Stomach (tissue), 9 donors: ENCODE measurements around the gene TAF1B. TPM values are rescaled to one million over a fixed set of nuclear protein-coding genes. Genes with fewer than 3 reads are reported as not detected.
A peak's percentile ranks its signal among the peaks of the same experiment; 100 is the strongest.

Experiments
- DNase-seq, 2 donors: peaks; one replicate each; pipeline versions ENCODE4 v3.0.0 to v3.0.0-alpha.2; 2013 to 2019
- H3K27ac ChIP-seq, 5 donors: fragments of 200-600 bp in 4 of 5; sonication (generic) in 4 of 5; one replicate each; pipeline ENCODE4 v1.5.1; 2013 to 2019; ENCODE audit warnings: mild to moderate bottlenecking in 1 of 5, moderate library complexity in 1 of 5
- H3K27me3 ChIP-seq, 3 donors: fragments of 200-600 bp; sonication (generic); one replicate each; pipeline ENCODE4 v1.5.1; 2017 to 2019; ENCODE audit warnings: mixed run types in 1 of 3
- H3K36me3 ChIP-seq, 4 donors: fragments of 200-600 bp; sonication (generic); 1 replicate in 3 of 4; 2 replicates in 1 of 4; pipeline ENCODE4 v1.5.1; 2016 to 2019
- H3K4me1 ChIP-seq, 4 donors: fragments of 200-600 bp; sonication (generic); one replicate each; pipeline ENCODE4 v1.5.1; 2016 to 2019
- H3K4me3 ChIP-seq, 4 donors: fragments of 200-600 bp; sonication (generic) in 3 of 4; one replicate each; pipeline ENCODE4 v1.5.1; 2016 to 2019; ENCODE audit warnings: mild to moderate bottlenecking in 1 of 4
- H3K9me3 ChIP-seq, 4 donors: fragments of 200-600 bp; sonication (generic); one replicate each; pipeline ENCODE4 v1.5.1; 2016 to 2019
- EP300 ChIP-seq: sonication (generic); formaldehyde crosslinking; IDR thresholded peaks from one replicate; pipeline ENCODE4 v1.6.1; 2017; ENCODE audit warnings: antibody characterized with exemption
- POLR2A ChIP-seq, 4 donors: fragments of 450-650 bp; IDR thresholded peaks; one replicate each; pipeline ENCODE4 v1.6.1; 2016; ENCODE audit warnings: antibody characterized with exemption in 4 of 4, control low read depth in 2 of 4, mild to moderate bottlenecking in 1 of 4, moderate library complexity in 1 of 4
- POLR2AphosphoS5 ChIP-seq, 3 donors: sonication (generic); formaldehyde crosslinking; IDR thresholded peaks; one replicate each; pipeline ENCODE4 v1.6.1; 2016; ENCODE audit warnings: antibody characterized with exemption in 3 of 3
- WGBS, 5 donors: extraction: QIAGEN DNeasy Blood & Tissue Kit in 3 of 5; methylation state at CpG; one replicate each; pipeline versions ENCODE4 v1.1.5 to v1.1.7; 2013 to 2018; 5-methylcytosine and 5-hydroxymethylcytosine counted together
- intact Hi-C: fragments of 100-400 bp; cut with DNase I; formaldehyde crosslinking; loops from one replicate; pipeline ENCODE4 v1.15.1; 2023; ENCODE audit warnings: low total_unique reads
- polyA plus RNA-seq, 3 donors: library from polyadenylated mRNA; stranded (reverse); fragments of 200-250 nt; gene quantifications; one replicate each; pipeline ENCODE4 v1.2.3, GENCODE V29; 2013
- total RNA-seq, 5 donors: library from RNA; depleted of rRNA; stranded (reverse); fragments of >200 nt; gene quantifications; one replicate each; pipeline versions ENCODE4 v1.1.0 to v1.2.3, GENCODE V29; 2014 to 2016
- TF ChIP-seq, protein P1 (sequence below), 7 experiments: fragments of 450-650 bp in 4 of 7; fragments of 200-600 bp in 3 of 7; sonication (generic) in 3 of 7; IDR thresholded peaks; one replicate each; pipeline ENCODE4 v1.5.1; 2016 to 2019; ENCODE audit warnings: antibody characterized with exemption in 7 of 7, control low read depth in 2 of 7, mild to moderate bottlenecking in 1 of 7
- donor health status: healthy with polysubstance abuse.
- donor health status: Bipolar disorder and iron deficiency.
- donor health status: healthy.

TAF1B gene
- total and polyA plus RNA-seq, 8 donors: 3.8 to 34.6 (median 6.4) TPM

DNA sequence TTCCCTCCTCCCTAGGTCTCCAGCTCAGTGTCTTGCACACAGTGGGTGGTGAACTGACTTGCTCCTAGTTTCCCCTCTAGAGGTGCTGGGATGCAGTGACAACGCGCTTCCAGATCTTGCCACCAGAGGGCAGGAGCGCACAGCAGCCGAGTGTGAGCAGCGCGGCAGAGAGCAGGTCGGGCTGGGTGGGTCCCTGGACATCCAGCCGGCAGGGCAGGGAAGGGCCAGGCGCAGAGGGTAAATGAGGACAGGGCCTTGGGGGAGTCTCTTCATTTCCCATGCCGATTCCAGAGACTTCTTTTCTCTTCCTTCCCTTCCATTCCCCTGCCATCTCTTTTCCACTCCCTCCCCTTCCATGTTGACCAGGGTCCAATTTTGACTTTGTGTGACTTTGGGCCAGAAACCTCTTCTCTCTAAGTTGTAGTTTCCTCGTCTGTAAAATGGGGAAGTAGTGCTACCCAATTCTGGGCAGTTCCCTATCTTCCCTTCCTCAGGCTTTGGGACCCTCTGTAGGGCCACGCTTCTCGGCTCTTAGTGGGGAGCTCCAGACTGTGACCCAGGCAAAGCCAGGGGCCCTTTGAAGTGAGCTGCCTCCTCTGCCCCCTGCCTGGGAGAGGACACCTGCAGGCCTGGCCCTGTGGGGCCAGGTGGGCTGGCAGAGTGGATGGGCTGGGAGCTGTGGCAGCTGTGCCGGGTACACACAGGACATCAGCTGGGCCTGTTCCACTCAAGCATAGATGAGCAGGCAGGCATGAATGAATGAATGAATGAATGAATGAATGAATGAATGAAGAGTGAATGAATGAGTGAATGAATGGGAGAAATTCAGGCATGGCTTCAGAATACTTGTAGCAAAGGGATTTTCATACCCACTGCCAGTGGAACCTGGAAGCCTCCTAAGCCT, 43.3 kb upstream of the TAF1B start:
- peak overlapping the region in 3 of 5 donors; percentile 3 to 77 (median 73) for H3K27ac ChIP-seq
- peak overlapping the region in 1 of 4 donors; percentile 18 for H3K4me3 ChIP-seq
- H3K9me3 ChIP-seq: no peaks in the 10 kb centered on the region
- no peaks in the 10 kb centered on the region for H3K36me3 ChIP-seq
- peaks cover 14 to 34% (median 23%) of the 10 kb centered on the region in 4 donors for H3K4me1 ChIP-seq
- intact Hi-C loops: no loop called here
- TF ChIP-seq POLR2A (IDR thresholded peaks at IDR 0.05) (no peak), POLR2AphosphoS5 (IDR thresholded peaks at IDR 0.05) (peak in 2 of 3 donors; percentile 25 to 66)
- TF ChIP-seq, protein P1, sequence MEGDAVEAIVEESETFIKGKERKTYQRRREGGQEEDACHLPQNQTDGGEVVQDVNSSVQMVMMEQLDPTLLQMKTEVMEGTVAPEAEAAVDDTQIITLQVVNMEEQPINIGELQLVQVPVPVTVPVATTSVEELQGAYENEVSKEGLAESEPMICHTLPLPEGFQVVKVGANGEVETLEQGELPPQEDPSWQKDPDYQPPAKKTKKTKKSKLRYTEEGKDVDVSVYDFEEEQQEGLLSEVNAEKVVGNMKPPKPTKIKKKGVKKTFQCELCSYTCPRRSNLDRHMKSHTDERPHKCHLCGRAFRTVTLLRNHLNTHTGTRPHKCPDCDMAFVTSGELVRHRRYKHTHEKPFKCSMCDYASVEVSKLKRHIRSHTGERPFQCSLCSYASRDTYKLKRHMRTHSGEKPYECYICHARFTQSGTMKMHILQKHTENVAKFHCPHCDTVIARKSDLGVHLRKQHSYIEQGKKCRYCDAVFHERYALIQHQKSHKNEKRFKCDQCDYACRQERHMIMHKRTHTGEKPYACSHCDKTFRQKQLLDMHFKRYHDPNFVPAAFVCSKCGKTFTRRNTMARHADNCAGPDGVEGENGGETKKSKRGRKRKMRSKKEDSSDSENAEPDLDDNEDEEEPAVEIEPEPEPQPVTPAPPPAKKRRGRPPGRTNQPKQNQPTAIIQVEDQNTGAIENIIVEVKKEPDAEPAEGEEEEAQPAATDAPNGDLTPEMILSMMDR (IDR thresholded peaks at IDR 0.05): peak in 6 of 7 experiments; percentile 27 to 97 (median 93)
- 20 to 24% (median 21%) methylated on average over 14 of the region's 14 CpGs for WGBS, 5 donors
- peak; percentile 89 to 95 for DNase-seq
- H3K27me3 ChIP-seq: no peaks in the 10 kb centered on the region

DNA sequence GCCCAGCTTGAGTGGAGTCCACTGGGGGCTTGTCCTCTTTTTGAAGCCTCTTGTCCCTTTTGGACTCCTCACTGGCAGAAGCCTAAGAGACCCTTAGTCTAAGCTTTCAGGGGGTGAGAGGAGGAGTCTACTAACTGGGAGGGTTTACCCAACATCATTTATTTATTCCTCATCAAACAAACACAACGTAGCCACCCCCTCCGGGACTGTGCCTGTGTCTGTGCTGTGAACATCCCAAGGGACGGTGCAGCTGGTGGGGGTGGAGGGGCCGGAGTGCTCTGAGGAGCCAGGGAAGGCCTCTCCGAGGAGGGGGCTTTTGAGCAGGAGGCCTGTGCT, 42.7 kb upstream of the TAF1B start:
- intact Hi-C loops: no loop called here
- Histone ChIP-seq H3K36me3 (no peaks in the 10 kb centered on the region), H3K27ac (peak overlapping the region in 2 of 5 donors; percentile 73 to 77), H3K4me3 (no peak overlapping the region), H3K4me1 (peaks cover 14 to 37% (median 23%) of the 10 kb centered on the region in 4 donors), H3K9me3 (no peaks in the 10 kb centered on the region), H3K27me3 (no peaks in the 10 kb centered on the region)
- 57 to 86% (median 76%) methylated on average over 5 of the region's 5 CpGs; no CpG with 5 or more reads in 1 of the 5 donors for WGBS, 5 donors
- no peak for DNase-seq
- TF ChIP-seq EP300 (no peak), POLR2AphosphoS5 (IDR thresholded peaks at IDR 0.05) (no peak), POLR2A (IDR thresholded peaks at IDR 0.05) (no peak)
- TF ChIP-seq, protein P1 (IDR thresholded peaks at IDR 0.05): no peak

DNA sequence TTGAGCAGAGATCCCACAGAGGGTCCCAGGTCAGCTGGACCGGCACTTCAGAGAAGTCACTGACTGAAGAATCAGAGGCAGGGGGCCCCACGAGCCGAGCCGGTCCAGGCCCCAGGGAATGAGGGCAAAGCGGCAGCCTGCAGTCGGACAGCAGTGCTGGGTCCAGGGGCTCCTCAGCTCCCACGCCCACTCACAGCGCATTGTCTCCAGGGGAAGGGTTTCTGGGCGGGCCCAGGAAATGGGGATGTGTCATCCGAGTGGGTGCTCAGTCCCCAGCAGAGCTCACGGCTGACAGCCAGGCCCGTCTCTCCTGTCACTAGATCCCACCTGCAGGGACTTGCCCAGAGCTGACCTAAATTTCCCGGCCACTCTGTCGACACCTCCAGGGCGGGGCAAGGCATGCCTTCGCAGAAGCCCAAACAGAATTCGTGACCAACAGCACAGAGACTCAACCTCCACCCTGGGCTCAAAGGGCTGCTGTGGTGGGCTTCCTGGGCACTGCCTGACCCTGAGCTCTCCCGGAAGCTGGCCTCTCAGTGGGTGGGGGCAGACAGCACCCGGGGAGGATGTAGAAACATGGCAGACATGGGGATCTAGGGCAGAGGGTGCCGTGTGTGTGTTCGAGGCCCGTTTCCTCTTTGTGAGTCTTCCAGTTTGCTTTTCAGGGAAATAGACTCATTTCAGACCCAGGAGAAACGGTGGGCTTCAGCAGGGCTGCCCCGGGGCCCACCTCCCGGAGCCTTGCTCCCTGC, 42.1 kb upstream of the TAF1B start:
- intact Hi-C loops: no loop called here
- Histone ChIP-seq H3K4me1 (peaks cover 14 to 40% (median 23%) of the 10 kb centered on the region in 4 donors), H3K27ac (peak overlapping the region in 4 of 5 donors; percentile 41 to 77 (median 69)), H3K36me3 (no peaks in the 10 kb centered on the region), H3K4me3 (no peak overlapping the region), H3K9me3 (no peaks in the 10 kb centered on the region), H3K27me3 (no peaks in the 10 kb centered on the region)
- WGBS, 5 donors: 72 to 83% (median 77%) methylated on average over 16 to 25 of the region's 25 CpGs
- DNase-seq: peak in 1 of 2 donors; percentile 55
- TF ChIP-seq POLR2A (IDR thresholded peaks at IDR 0.05) (no peak), POLR2AphosphoS5 (IDR thresholded peaks at IDR 0.05) (no peak), EP300 (no peak)
- TF ChIP-seq, protein P1 (IDR thresholded peaks at IDR 0.05): no peak

DNA sequence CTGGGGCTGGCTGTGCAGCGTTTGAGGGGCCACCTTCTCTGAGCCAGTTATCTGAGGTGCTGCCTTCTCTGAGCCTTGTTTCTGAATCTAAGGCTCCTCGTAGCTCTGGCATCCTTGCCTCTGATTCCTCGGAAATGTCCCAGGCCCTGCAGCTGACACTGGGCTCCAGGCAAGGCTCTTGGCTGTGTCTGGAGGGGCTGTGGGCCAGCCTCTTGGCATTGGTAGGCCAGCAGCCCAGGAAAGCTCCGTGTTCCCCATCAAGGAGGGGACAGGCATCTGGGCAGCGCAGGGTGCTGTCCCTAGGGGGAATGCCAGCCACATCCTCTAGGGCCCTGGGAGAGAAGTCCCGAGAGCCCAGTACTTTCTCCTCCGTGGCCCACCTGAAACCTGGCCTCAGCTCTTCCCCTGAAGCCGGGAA, 40.7 kb upstream of the TAF1B start:
- TF ChIP-seq, protein P1 (IDR thresholded peaks at IDR 0.05): no peak
- TF ChIP-seq POLR2AphosphoS5 (IDR thresholded peaks at IDR 0.05): no peak
- Histone ChIP-seq H3K9me3 (no peaks in the 10 kb centered on the region), H3K27me3 (no peaks in the 10 kb centered on the region), H3K4me3 (no peak overlapping the region), H3K27ac (peak overlapping the region in 3 of 5 donors; percentile 65 to 77 (median 73)), H3K36me3 (no peaks in the 10 kb centered on the region), H3K4me1 (peaks cover 14 to 40% (median 23%) of the 10 kb centered on the region in 4 donors)
- intact Hi-C loops: no loop called here
- DNase-seq: no peak
- WGBS, 5 donors: 84 to 90% (median 87%) methylated on average over 8 of the region's 8 CpGs
